ENCODE results near the gene BANP.
"Not testable (repeated sequence)": the region's sequence is repeated elsewhere in the genome, so short reads cannot be mapped to it uniquely, and the experiment has no call there.

The BANP gene

DNA sequence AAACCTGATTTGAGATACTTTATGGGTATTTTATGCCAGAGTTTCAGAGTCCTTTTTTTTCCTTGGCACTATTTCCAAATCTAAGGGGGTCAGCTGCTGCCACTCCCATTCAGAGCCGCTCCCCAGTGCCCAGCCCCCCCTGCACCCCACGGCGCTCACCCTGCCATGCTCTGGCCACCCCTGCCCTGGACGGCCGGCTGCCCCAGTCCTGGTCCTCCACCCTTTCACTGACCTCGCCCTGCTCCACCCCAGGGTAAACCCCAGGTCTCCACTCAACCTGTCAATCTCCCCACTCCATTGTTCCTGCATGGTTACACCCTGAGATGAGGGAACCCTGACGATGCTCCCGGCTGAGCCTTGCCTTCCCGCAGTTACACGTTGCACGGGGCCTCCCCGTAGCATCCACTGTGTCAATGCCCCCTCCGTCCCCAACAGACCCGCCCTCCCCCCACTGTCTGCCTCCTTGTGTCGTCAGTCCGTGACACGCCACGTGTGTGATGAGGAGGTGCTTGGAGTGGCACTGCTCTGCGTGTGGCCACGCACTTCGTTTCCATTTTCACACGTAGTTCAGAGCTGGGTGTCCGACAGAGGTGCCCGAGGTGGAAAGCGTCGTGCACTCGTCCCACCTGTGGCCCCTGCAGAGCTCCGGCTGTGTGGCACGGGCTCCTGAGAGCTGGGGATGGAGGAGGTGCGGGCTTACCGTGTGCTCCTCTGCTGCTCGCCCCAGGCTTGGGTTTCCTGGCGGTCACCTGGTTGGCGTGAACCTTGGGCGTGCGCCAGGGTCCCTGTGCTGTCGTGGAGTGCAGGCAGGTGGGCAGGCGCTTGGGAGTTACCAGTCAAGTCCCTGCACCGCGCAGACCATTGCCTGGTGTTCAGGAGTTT is 116.5 kb downstream of the BANP start:
- no peak for DNase-seq (ENCODE audit: low read depth)

DNA sequence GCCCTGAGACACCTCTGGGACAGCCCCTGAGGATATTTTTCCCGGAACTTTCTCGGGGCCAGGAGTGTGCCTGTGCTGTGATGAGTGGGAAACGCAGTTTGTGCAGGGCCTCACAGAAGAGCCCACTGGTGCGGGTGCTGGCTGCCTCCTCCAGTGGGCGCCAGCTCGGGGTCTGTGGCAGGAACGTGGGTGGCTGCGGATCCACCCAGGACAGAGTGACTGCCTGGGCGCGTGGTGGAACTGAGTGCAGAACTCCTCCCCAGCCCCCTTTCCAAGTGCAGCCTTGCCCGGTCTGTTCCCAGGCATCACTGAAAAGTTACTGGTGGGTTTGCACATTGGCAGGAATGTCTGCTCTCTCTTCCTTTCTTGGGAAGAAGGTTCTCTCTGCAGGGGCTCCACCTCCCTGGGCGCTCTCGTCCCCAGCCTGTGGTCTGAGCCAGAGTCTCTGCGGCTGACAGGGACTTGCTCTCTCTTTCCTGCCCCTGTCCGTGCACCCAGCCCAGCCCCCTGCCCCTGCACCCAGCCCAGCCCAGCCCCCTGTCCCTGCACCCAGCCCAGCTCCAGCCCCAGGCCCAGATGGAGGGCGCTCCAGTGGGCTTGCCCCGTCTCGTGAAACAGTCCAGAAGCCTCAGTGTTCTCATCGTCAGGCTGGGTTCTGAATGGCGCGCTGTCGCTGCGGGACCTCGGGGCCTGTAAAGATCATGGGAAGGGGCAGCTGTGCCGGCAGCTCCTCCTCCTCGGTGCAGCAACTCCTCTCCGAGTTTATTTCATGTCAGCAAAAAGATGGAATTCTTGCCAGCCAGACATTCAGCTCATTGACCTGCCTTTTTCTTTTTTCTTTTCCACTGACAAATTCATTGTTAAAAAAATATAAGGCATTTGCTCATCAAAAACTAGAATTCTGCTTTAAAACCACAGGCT is 117.5 kb downstream of the BANP start:
- DNase-seq (ENCODE audit: low read depth): no peak

DNA sequence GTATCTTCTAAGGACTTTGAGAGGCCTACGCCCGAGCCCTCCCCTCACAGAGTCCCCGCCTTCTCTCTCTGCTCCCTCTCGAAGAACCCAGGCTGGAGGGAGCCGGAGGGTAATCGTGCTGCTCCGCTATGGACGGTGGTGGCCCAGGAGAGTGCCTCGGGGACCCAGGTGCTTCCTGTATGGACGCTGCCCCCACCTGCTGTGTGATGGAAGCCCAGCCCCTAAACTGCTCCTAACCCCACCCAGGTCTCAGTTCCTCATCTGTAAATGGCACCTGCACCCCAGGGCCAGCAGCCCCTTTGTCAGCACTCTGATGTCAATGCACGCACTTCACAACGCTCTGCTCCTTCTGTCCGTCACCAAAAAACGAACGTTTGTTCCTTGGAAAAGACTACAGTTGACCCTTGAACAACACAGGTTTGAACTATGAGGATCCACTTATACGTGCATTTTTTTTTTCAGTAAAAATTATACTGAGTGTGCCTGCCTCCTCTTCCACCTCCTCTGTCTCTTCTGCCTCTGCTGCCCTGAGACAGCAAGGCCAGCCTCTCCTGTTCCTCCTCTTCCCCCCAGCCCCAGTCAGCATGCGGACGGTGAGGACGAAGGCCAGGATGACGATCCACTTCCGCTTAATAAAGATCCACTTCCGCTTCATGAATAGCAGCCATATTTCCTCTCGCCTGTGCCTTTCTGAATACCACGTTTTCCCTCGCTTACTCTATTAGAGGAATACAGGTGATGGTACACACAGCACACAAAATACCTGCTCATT is 118.3 kb downstream of the BANP start:
- no peak for DNase-seq (ENCODE audit: low read depth)

DNA sequence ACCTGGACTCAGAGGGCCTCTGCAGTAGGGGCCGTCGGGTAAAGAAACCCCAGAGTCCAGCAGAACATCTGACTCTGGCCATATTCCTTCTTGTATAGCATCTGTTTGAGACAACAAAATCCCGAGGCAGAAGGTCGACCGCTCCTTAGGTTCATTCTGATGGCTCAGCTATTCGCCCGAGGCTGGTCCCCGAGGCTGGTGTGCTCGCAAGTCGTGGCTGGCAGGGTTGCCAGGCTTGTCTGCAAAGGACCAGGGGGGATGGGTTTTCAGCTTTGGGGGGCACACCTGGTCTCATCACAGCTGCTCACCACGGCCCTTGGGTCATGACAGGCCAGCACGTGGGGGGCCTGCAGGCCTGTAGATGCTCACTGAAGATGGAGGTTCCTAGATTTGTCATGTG is 119.1 kb downstream of the BANP start:
- DNase-seq (ENCODE audit: low read depth): no peak

DNA sequence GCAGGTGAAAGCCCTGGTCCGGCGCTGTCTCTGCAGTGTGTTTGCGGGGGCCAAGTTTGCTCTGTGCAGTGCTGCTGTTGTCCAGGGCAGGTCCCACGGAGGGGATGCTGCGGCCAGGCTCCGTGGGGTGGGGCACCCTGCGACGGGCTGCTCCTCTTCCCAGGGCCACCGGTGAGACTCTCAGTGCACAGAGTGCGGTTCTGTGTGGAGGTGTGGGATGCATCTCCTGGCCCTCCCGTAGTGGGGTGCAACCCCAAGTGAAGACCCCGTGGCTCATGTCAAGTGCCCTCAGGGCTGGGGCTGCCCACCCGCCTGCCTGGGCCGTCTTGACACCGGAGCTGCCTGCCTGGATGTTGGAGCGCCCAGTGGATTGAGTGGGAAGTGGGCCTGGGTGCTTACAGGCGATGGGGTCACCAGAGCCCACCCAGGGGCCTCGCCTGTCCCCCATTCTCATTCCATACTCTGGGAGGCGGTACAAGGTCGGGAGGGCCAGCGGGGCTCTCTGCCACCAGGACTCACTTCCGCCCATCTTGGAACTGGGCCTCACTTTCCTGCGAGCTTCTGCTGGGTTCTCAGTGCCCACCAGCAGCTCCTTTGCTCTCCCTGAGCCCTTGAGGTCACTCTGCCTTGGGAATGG is 119.9 kb downstream of the BANP start:
- DNase-seq (ENCODE audit: low read depth): no peak

DNA sequence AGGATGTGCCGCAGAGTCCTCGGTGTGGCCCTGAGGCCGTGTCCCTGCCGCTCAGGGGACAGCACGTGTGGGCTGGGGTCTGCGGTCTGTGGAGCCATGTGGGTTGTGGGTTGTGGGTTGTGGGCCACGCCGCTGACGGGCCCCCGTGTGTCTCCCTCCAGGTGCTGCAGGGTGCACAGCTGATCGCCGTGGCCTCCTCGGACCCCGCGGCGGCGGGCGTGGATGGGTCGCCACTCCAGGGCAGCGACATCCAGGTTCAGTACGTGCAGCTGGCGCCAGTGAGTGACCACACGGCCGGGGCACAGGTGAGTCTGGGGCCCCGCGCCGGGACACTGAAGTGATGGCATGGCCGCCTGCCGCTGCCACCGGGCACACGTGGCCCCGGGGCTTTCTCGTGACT is 120.7 kb downstream of the BANP start:
- DNase-seq (ENCODE audit: low read depth): no peak

DNA sequence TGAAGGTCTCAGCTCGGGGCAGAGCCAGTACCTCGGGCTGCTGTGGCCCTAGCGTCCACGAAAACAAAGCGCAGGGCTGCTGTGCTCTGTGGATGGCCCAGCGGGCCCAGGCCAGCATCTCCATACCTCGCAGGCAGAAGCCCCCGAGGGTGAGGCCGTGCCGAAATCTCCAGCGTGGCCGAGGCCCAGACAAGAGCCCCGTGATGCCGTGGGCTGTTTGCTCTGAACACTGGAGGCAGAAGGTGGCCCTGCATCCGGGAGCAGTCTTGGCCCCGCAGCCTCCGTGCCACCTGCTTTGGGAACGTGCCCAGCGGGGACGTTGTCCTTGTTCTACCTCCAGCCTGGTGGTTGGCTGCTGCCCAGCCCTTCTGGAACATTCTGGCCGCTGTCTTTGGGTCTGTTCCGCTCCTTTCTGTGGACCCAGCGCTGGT is 121.4 kb downstream of the BANP start:
- DNase-seq (ENCODE audit: low read depth): no peak

DNA sequence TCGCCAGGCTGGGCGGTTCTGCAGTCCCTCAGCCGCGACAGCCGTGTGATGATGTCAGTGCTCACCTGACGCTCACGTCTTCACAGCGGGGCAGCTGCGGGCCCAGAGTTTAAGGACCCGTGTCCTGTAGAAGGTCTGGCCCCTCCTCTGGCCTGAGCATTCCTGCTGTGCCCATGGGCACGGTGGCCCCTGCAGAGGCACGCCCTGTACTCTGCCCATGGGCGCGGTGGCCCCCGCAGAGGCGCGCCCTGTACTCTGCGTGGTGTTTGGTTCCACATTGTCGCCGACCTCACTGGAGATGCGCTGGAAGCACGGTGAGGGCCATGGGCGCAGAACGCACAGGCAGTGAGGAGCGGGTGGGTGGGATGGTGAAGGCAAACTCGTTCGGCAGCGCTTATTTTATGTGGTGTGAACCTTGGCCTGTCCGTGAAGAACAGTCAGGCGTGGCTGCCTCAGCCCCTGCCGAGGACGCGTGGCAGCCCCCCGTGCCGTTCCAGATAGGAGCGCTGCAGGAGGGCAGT is 122.0 kb downstream of the BANP start:
- DNase-seq (ENCODE audit: low read depth): no peak

DNA sequence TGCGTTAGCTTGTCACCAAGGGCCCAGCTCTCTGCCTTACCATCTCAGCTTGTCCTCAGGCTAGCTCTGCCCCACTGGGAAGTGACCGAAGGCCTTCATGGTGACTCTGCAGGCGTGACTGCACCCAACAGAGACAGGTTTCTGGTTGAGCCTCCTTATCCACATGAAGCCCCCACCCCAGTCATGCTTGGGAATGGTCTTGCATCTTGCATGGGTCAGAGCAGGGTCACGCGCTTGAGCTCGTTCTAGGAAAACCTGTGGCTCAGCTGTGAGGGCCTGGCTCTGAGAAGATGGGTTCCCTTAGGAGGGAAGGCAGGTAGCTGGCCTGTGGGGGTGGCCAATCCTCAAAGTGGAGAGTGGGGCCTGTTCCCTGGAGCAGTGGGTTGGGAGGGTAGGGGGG is 122.8 kb downstream of the BANP start:
- DNase-seq (ENCODE audit: low read depth): no peak

DNA sequence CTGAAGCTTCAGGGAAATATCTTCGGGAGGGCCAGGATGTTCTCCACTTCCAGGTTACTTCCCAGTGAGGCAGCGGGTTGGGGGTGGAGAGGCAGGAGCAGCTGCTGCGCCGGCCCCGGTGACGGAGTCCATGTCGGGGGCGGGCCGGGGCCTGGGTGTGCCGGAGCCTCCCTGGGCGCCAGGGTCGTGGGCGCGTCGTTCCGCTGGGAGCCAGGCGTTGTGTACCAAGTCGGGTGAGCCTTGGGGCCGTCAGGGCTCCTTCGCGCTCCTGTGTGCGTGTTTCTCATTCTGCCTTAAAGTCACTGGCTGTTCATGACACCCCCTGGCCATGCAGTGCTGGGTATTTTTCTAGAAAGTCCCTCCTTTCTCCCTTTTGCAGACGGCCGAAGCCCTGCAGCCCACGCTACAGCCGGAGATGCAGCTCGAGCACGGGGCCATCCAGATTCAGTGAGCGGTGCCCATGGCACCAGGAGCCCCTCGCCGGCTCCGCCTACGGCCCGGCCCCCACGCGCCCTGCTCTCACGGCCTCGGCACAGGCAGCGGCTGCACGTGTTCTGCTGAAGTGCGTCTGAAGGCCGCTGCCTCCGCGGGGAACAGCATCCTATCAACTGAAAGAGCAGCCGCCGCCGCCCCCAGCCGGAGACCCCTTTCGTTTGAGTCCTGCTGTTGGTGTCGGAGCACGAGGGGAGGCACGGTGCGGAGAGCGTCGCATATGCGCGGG is 125.1 kb downstream of the BANP start:
- no peak for DNase-seq (ENCODE audit: low read depth)

DNA sequence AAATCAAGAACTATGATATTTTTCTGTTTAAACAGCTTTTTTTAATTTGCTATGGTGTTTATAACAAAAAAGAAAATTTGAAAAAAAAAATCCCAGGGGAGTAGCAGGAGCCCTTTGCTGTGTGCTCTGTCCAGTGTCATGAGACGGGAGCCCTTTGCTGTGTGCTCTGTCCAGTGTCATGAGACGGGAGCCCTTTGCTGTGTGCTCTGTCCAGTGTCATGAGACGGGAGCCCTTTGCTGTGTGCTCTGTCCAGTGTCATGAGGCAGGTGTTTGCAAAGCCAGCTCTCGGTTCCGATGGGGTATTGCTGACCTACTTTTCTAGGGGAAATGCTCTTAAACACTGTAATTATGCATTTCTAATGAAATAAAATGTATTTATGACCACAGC is 125.7 kb downstream of the BANP start:
- DNase-seq (ENCODE audit: low read depth): not testable (repeated sequence)

DNA sequence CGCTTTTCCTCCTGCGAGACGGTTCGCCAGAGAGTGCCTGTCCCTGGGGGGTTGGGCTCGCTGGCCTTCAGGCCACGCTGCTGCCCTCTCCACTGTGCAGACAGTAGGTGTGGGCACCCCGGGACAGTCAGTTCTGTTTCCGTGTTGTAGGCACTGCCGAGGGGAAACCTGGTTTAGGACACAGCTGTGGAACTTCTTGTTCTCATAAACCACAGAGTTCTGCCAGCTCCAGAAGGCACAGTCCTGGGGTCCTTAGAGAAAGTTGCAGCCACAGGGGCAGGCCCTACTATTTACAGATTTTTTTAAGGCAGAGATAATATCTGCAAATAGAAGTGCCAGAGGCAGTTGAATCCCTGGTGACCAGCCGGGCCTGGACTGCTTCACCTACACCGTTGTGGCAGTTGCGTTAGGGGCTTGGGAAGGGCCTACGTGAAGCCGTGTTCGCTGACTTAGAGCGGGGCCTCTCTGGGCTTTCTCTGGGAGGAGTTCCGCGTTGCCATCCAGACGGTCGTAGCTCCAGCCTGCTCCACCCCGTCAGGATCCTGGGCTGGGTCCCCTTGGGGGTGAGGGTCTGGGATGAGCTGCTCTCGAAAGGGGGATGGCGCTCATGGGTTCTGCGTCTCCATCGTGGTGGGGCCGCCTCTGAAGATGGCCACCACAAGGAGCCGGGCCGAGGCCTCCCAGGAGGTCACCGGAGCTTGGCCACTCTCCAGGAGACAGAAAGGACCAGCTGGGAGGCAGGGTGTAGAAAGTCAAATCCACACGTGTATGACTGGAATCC is 126.3 kb downstream of the BANP start:
- DNase-seq (ENCODE audit: low read depth): no peak

DNA sequence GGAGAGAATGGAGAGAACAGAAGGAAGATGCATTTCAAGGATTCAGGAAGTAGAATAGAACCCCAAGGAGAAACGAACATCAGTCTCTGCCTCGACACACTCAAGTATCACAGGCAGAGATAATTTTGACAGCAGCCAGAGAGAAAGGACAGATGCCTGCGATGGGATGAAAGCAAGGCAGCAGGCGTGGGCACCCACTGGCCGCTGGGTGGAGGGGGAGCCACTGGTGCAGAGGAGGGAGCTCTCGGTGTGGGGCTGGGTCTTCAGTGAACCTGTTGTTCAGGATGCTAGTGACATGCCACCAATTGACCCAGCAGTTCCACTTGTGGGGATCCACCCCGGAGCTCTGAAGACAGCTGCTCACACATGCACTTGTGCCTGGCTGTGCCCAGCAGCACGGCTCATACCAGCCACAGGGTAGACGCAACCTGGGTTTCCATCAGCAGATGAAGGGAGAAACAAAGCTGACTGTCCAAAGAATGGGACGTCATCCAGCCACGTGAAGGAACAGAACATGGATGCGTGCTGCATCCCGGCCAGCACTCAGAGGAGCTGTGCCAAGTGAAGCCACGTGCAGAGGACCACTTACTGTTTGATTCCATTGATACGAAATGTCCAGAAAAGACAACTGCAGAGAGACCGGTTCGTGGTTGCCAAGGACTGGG is 127.0 kb downstream of the BANP start:
- DNase-seq (ENCODE audit: low read depth): no peak

DNA sequence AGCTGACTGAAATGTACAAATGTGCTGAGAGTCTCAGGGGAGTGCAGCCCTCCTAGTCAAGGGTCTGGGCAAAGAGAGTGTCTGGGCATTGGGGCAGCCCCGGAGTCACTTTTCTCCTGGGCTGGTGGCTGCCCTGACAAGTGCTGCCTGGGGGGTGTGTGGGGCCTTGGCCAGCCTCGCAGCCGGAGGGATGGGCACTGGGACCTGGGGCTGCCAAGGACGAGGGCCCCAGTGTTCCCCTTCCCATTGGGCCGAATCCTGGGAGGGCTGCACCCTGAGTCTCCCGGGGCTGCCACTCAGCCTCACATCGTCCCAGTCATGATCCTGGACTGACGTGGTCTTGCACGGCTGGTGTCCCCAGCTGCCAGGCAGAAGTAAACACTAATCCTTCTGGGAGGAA is 132.3 kb downstream of the BANP start:
- no peak for DNase-seq (ENCODE audit: low read depth)

DNA sequence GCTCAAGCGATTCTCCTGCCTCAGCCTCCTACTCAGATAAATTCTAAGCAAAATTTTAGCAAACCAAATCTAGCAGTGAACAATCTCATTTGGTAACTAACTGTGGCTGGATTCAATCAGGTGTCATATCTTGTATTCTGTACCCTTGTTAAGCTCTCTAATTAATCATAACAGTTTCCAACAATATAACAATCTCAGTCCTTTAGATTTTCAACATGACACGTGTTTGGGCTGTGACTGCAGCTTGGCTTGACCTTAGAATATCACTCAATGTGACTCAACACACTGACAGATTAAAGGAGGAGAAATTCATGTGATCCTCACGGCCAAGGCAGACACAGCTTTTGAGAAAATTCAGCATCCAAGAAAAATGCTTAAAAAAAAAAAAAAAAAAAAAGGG is 133.6 kb downstream of the BANP start:
- DNase-seq (ENCODE audit: low read depth): no peak

DNA sequence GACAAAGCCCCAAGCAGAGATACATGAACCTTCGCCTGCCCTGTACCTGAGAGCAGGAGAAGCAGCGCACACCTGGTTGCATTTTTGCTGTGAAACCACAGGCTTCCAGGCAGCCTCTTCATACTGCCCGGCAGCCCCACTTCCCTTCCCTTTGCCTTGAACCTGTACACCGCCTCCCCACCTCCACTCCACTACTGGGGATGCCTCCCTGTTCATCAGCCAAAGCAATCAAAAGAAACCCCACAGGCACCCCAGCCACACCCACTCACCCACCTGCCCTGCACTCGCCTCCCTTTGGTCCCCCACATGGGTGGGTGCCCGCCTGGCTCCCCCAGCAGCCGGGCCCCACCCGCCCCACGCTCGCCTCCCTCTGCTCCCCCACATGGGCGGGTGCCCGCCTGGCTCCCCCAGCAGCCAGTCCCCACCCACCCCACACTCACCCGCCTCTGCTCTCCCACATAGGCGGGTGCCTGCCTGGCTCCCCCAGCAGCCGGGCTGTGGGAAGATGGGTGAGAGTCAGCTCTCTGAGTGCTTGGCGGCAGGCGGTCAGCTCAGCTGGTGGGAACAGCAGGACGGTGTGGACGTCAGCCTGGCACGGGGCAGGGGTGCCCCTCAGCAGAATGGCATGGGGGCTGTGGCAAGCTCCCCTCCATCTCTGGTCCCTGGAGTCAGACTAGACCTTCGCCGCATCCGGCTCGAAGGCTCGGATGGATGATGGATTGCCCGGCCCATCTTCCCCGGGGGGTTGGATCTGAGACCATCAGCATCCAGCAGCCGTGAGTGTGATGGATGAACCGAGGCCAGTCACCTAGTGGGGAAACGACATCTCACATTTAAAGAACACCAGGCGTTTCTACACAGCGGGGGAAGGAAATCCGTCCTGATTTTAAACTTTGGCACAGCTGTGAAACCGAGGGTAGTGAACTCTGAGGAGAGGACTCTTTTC is 135.6 kb downstream of the BANP start:
- DNase-seq (ENCODE audit: low read depth): no peak

DNA sequence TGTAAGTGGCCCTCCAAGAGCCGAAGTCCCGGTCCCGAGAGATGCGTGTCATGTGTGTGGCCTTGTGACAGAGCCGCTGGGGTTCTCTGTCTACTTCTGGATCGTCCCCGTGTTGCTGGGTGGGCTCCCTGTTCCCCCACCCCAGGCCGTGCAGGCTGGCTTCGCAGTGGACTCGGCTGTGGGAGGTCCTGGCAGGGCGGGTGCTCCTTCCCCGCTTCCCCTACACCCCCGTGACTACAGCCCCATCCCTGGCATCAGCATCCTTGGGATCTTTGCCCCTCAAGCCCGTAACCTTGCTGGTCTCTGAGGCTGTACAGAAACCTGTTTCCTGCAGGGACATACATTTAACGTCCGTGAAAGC is 136.3 kb downstream of the BANP start:
- DNase-seq (ENCODE audit: low read depth): no peak

DNA sequence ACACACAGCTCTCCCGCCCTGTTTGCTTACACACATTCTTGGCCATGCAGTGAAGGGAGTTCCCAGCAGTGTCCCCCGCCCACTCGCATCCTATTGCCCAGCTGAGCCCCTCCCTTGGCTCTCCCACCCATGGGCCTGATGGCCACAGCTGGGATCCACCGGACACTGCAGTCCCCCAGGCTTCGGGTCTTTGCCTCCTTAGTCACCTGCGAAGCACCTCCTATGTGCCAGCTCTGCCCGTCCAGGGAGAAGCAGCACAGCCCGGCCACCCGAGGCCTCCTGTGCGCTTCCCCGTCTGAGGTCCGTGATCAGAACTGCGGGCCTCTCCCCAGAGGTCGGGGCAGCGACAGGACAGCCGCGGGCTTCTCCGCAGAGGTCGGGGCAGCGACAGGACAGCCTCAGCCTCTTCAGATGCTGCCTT is 136.9 kb downstream of the BANP start:
- DNase-seq (ENCODE audit: low read depth): no peak

Measured in activated T-cell treated with anti-CD3 and anti-CD28 coated beads for 48 hours (primary cell).